ENCODE data around the gene DNAH10. TPM values are rescaled to one million over a fixed set of nuclear protein-coding genes. Genes with fewer than 3 reads are reported as not detected.

The DNAH10 gene
- total RNA-seq, 1 experiment from 2014 or later = not detected

GRCh38 chr12:123897221-123897620, 135.1 kb downstream of the DNAH10 start:
- no peak for TF ChIP-seq EZH2 (IDR thresholded peaks at IDR 0.05; ENCODE audit: low read depth)
- no peak for TF ChIP-seq CTCF (conservative IDR thresholded peaks at IDR 0.05)
- H3K9me3 ChIP-seq (ENCODE audit: insufficient read depth, low read depth) = no peaks in the 10 kb centered on the region
- no peaks in the 10 kb centered on the region for H3K4me1 ChIP-seq (replicated peaks; ENCODE audit: insufficient read depth)
- no peak overlapping the region for H2AFZ ChIP-seq
- POLR2A ChIA-PET (ENCODE audit: unreplicated experiment) = no interaction called here
- intact Hi-C loops (cut with micrococcal nuclease; ENCODE audit: unreplicated experiment) = no loop called here
- H3K27me3 ChIP-seq (ENCODE audit: insufficient read depth, low read depth) = peaks cover 94% of the 10 kb centered on the region
- no peaks in the 10 kb centered on the region for H3F3A ChIP-seq (ENCODE audit: insufficient read depth, low read depth)
- no peak overlapping the region for H3K4me2 ChIP-seq
- CTCF ChIA-PET = no interaction called here
- H3K27ac ChIP-seq = no peak overlapping the region
- no peak for DNase-seq
- H3K36me3 ChIP-seq (ENCODE audit: low read depth) = no peaks in the 10 kb centered on the region
- no peaks in the 10 kb centered on the region for H4K20me1 ChIP-seq (ENCODE audit: insufficient read depth)
- no TSS peak for BruUV-seq (replicated peaks)
- H3K79me2 ChIP-seq (ENCODE audit: low read depth) = no peaks in the 10 kb centered on the region
- H3K9me2 ChIP-seq (ENCODE audit: insufficient read depth) = no peaks in the 10 kb centered on the region
- H3K4me3 ChIP-seq = no peak overlapping the region

- TF ChIP-seq EZH2 (IDR thresholded peaks at IDR 0.05; ENCODE audit: low read depth) = no peak
- no peak for TF ChIP-seq CTCF (conservative IDR thresholded peaks at IDR 0.05)
- Histone ChIP-seq H4K20me1 (ENCODE audit: insufficient read depth) (no peaks in the 10 kb centered on the region), H3K4me3 (no peak overlapping the region), H3K36me3 (ENCODE audit: low read depth) (no peaks in the 10 kb centered on the region), H3K27me3 (ENCODE audit: insufficient read depth, low read depth) (peaks cover 95% of the 10 kb centered on the region), H3K9me2 (ENCODE audit: insufficient read depth) (no peaks in the 10 kb centered on the region), H3K27ac (no peak overlapping the region), H3K4me1 (replicated peaks; ENCODE audit: insufficient read depth) (no peaks in the 10 kb centered on the region), H2AFZ (no peak overlapping the region), H3F3A (ENCODE audit: insufficient read depth, low read depth) (no peaks in the 10 kb centered on the region), H3K4me2 (no peak overlapping the region), H3K79me2 (ENCODE audit: low read depth) (no peaks in the 10 kb centered on the region), H3K9me3 (ENCODE audit: insufficient read depth, low read depth) (no peaks in the 10 kb centered on the region)
- DNase-seq = no peak
- no TSS peak for BruUV-seq (replicated peaks)
- intact Hi-C loops (cut with micrococcal nuclease; ENCODE audit: unreplicated experiment) = no loop called here
- POLR2A ChIA-PET (ENCODE audit: unreplicated experiment) = no interaction called here
- CTCF ChIA-PET = no interaction called here
Observed at GRCh38 chr12:123898673-123899072, 136.6 kb downstream of the DNAH10 start.

GRCh38 chr12:123899368-123899767, 137.3 kb downstream of the DNAH10 start:
- Histone ChIP-seq H3K27me3 (ENCODE audit: insufficient read depth, low read depth) (peaks cover 95% of the 10 kb centered on the region), H3K9me2 (ENCODE audit: insufficient read depth) (no peaks in the 10 kb centered on the region), H3K79me2 (ENCODE audit: low read depth) (no peaks in the 10 kb centered on the region), H3K4me2 (no peak overlapping the region), H3F3A (ENCODE audit: insufficient read depth, low read depth) (no peaks in the 10 kb centered on the region), H3K36me3 (ENCODE audit: low read depth) (no peaks in the 10 kb centered on the region), H3K4me3 (no peak overlapping the region), H3K4me1 (replicated peaks; ENCODE audit: insufficient read depth) (no peaks in the 10 kb centered on the region), H3K27ac (no peak overlapping the region), H3K9me3 (ENCODE audit: insufficient read depth, low read depth) (no peaks in the 10 kb centered on the region), H2AFZ (no peak overlapping the region), H4K20me1 (ENCODE audit: insufficient read depth) (no peaks in the 10 kb centered on the region)
- no peak for TF ChIP-seq CTCF (conservative IDR thresholded peaks at IDR 0.05)
- TF ChIP-seq EZH2 (IDR thresholded peaks at IDR 0.05; ENCODE audit: low read depth) = no peak
- no peak for DNase-seq
- intact Hi-C loops (cut with micrococcal nuclease; ENCODE audit: unreplicated experiment) = no loop called here
- ChIA-PET CTCF (interaction anchor here (0.6 kb wide), 1 partner anchor 605 kb away, joined by 3 read pairs; no protein-coding TSS in a partner anchor), POLR2A (ENCODE audit: unreplicated experiment) (no interaction called here)
- BruUV-seq (replicated peaks) = no TSS peak
